Umbilical cord (tissue), 2 donors: Measurements from ENCODE around the gene ZNF571. TPM values are rescaled to one million over a fixed set of nuclear protein-coding genes. Genes with fewer than 3 reads are reported as not detected.

Experiments used
- DNase-seq: peaks from one replicate; pipeline ENCODE4 v3.0.0-alpha.2; 2015; ENCODE audit warnings: low spot score
- total RNA-seq: library from RNA; depleted of rRNA; stranded (reverse); fragments of >200 nt; gene quantifications from one replicate; pipeline ENCODE4 v1.2.3, GENCODE V29; 2014; ENCODE audit warnings: low replicate concordance; ENCODE audit not compliant: insufficient read depth

ZNF571 gene
- total RNA-seq: 15.6 TPM

DNA sequence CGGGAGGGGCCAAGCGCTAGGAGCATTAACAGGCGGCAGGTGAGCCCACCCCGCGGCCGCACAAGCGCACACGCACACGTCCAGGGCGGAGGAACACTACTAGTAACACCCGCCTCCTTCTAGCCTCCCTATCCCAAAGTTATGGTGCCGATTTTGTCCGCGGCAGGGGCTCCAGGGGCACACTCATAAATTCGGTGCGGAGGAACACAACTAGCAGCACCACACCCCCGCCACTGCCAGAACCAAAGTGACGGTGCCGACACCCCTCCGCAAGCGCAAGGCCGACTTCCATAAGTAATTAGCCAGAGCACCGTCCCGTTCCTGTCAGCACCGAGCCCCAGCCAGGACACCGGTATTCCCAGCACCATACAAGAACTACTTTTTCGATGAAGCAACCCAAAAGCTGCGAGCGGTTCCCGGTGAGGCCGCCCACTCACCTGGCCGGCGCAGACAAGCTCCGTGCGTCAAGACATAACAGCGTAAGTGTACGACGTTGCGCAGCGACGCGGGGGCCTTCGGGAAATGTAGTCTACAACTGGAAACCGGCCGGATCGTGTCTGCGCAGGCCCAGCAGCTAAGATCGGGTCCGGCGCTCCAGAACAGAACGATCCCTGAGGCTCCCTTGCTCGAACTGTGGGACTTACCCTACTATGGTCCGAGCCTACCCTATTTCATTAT lies at the start of gene ZNF571, which contains the start of gene ZNF540:
TSS of gene ZNF571 (minus strand) at position 489 of the 678 bp plus-strand sequence. CDS start 8,116 bp downstream, outside the sequence.
TSS of gene ZNF540 (plus strand) at position 573 of the 678 bp plus-strand sequence. CDS start 3,572 bp downstream, outside the sequence.
- peak; percentile 97 for DNase-seq

DNA sequence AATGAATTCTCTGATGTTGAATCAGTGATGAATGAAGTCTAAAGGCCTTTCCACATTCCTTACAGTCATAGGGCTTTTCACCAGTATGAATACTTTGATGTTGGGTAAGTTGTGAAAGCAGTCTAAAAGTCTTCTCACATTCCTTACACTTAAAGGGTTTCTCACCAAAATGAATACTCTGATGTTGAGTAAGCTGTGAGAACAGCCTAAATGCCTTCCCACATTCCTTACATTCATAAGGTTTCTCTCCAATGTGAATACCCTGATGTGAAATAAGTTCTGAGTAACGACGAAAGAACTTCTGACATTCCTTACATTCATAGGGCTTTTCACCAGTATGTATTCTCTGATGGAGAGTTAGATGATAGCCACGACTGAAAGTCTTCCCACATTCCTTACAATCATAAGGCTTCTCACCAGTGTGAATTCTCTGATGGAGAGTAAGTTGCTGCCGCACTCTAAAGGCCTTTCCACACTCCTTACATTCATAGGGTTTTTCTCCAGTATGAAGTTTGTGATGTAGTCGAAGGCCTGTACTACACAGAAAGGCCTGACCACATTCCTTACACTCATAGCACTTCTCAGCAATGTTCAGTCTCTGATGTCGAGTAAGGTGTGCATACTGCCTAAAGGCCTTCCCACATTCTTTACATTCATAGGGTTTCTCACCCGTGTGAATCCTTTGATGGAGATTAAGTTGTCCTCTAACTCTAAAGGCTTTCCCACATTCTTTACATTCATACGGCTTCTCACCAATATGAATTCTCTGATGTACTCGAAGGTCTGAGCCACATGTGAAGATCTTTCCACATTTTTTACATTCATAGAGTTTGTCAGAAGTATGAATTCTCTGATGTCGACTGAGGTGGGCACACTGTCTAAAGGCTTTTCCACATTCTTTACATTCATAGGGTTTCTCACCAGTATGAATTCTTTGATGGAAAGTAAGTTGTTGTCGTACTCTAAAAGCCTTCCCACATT lies 40.8 kb upstream of the ZNF571 start:
- no peak for DNase-seq

DNA sequence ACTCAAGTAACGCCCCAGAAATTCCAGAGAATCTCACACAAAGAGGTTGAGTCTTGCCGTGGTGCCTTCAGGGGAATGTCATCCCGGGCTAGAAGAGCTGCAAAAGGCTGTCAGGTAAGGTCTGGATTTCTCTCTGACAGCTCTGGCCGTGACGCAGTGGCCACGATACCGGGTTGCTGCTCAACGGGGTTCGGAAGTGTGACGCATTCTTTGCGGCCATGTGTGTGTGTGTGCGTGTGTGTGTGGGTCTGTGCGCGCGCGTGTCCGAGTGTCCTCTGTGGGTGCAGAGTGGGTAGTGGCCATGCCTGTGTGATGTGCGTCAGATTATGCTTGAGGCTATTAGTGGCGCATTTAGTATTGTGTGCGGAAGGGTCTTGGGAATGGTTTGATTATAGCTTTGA lies 390 bp upstream of the ZNF571 start:
- DNase-seq: no peak

DNA sequence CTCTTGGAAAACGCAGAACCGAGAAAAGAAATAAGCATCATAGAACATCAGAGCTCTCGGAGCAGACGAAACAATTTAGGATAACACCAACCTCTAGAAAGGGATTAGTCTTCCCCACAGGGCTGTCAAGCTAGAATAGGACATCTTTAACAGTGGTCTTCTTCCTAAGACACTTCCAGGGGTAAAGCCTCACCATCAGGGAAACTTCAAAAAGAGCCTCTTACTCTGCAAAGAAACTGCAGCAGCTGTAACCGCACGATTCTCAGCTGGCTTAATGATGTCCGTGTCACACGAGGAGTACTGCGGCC lies 642 bp downstream of the ZNF571 start:
- DNase-seq: no peak

DNA sequence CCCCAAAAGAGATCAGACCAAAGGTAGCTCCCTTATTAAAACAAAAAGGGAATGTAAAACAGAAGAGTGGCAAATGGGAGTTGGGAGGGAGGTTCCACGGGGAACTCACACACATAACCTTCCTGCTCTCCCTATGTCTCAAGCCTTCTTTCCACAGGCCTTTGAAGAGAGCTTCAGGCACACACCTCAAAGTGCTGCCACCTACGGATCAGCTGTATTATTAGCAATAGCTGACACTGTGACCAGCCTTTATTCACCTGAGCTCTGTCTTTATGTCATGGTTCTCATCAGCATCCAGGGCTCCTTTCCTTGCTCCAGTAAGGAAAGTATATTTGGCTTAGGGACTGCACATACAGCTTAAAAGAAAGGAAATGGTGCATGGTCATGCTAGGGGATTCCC lies 11.3 kb downstream of the ZNF571 start:
- no peak for DNase-seq

DNA sequence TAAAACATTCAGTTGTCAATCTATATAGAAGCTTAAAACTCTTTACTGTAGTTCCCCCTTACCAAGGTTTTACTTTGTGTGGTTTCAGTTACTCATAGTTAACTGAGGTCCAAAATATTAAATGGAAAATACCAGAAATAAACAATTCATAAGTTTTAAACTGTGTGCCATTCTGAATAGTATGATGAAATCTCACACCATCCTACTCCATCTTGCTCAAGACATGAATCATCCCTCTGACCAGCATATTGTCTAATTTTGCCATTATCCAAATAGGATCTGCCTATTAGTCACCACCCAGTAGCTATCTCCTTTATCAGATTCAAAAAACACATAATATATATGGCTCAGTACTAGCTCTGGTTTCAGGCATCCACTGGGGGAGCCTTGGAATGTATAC lies 22.4 kb downstream of the ZNF571 start:
- no peak for DNase-seq

DNA sequence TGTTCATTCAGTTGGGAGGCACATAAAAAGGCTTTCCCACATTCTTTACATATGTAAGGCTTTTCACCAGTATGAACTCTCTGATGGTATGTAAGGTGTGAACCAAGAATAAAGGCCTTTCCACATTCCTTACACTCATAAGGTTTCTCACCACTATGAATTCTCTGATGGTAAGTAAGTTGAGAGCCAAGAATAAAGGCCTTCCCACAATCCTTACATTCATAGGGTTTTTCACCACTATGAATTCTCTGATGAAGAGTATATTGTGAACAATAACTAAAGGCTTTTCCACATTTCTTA lies 29.3 kb downstream of the ZNF571 start:
- DNase-seq: no peak

DNA sequence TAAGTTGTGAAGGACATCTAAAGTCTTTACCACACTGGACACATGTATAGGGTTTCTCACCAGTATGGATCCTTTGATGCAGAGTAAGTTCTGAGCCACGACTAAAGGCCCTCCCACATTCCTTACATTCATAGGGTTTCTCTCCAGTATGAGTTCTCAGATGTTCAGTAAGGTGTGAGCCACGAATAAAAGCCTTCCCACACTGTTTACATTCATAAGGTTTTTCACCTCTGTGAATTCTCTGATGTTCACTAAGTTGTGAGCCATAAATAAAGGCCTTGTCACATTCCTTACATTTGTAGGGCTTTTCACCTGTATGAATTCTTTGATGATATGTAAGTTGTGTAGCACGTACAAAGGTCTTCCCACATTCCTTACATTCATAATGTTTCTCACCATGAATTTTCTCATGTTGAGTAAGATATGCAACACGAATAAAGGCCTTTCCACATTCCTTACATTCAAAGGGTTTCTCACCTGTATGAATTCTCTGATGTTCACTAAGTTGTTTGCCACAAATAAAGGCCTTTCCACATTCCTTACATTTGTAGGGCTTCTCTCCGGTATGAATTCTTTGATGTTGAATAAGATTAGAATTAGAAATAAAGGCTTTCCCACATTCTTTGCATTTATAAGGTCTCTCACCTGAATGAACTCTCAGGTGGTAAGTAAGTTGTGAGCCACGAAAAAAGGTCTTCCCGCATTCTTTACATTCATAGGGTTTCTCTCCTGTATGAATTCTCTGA lies 29.8 kb downstream of the ZNF571 start:
- DNase-seq: no peak

DNA sequence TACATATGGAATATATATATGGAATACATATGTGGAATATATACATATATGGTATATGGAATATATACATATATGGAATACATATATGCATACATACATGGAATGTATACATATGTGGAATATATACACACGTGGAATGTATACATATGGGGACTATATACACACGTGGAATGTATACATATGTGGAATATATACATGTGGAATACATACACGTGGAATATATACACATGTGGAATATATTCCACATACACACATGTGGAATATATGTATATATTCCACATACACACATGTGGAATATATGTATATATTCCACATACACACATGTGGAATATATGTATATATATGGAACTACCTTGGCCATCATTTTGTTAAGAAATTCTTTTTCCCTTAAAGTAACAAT lies 31.1 kb downstream of the ZNF571 start:
- no peak for DNase-seq

DNA sequence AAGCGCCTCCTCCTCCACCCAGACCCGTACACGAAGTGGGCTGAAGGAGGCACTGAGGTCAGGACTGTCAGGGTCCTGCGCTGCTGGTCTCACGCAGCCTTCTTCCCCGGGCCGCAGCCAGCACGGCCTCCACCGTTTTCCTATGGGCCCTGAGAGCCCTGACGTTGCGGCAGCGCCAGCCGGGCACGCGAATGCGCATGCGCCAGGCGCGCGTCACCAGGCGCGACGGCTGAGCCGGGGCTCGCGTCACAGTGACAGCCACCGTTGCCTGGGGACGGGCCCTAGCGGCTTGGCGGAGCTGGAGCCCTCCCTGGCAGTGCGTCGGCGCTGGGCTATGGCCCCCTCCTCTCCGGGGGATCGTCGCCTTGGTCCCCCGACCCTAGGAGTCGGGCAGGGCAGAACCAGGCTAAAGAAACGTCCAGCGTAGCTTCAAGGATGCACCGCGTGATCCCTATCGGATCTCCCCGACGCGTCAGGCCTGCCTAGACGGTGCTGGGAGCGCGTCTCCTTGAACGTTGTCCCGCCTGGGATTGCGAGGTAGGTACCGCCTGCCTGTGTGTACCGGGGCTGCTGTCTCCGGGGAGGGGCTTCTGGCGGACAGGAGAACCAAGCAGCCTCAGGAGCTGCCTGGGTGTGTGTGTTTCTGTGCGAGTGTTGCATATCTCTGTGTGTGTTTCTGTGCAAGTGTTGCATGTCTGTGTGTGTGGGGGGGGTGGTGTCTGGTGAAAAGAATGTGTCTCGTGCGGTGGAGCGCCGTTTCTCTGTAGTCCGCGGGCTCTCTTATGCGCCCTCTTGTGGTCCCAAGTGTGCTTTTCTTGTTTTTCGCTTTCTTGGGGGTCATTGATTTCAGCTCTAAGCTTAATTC lies 43.2 kb downstream of the ZNF571 start:
- peak; percentile 28 for DNase-seq

DNA sequence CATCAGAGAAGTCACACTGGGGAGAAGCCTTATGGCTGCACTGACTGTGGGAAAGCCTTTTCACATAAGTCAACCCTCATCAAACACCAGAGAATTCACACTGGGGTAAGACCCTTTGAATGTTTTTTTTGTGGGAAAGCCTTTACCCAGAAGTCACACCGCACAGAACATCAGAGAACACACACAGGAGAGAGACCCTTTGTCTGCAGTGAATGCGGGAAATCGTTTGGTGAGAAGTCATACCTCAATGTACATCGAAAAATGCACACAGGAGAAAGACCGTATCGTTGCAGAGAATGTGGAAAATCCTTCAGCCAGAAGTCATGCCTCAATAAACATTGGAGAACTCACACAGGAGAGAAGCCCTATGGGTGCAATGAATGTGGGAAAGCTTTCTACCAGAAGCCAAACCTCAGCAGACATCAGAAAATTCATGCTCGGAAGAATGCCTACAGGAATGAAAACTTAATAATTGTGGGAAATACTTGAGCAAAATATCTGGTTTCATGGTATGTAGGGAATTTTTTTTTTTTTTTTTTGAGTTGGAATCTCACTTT lies 57.1 kb downstream of the ZNF571 start:
- no peak for DNase-seq

DNA sequence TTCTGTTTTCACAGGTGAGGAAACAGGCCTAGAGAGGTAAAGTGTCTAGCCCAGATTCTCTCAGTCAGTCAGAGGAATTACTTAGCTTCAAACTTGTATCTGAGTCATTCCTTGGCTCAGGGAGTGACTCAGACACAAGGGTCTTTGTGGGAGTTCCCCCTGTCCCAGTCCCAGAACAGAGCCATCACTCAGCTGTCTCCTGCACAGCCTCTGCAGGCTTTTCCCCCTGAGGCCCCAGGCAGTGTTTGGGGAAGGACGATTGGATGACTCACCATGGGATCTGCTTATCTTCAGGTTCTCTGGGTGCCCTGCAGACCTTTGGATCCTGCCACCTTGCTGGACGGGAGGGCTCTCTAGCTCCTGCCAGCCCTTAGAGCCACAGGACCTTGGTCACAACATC lies 74.7 kb downstream of the ZNF571 start:
- DNase-seq: no peak

Other genes with a start within 250 kb of the ZNF571 start
- gene ZNF527, start 223.7 kb downstream of the ZNF571 start, total RNA-seq: 16.6 TPM
- gene ZNF569, start 127.3 kb downstream of the ZNF571 start, total RNA-seq: 27.0 TPM
- 9.6 TPM for gene ZNF570, start 125.4 kb downstream of the ZNF571 start, total RNA-seq
- 10.4 TPM for gene ZNF793, start 87.9 kb downstream of the ZNF571 start, total RNA-seq
- gene ZNF540, start 84 bp upstream of the ZNF571 start, total RNA-seq: 3.4 TPM
- gene ZFP30, start 60.7 kb upstream of the ZNF571 start, total RNA-seq: 35.4 TPM
- gene ZNF607, start 125.0 kb upstream of the ZNF571 start, total RNA-seq: 10.4 TPM
- gene ZNF573, start 184.8 kb upstream of the ZNF571 start, total RNA-seq: 8.7 TPM